Hepatocyte (in vitro differentiated cells): Measurements from ENCODE around the gene EIF4G3. TPM values are rescaled to one million over a fixed set of nuclear protein-coding genes. Genes with fewer than 3 reads are reported as not detected.

ENCODE experiments used
- DNase-seq: peaks from one replicate; pipeline ENCODE4 v3.0.0-alpha.2; 2016; ENCODE audit warnings: low spot score
- H2AFZ ChIP-seq: fragments of 200-600 bp; sonication (generic); 2 replicates; pipeline ENCODE4 v1.6.0; 2016; ENCODE audit warnings: antibody characterized with exemption, mild to moderate bottlenecking
- H3K27ac ChIP-seq: fragments of 200-600 bp; sonication (generic); 2 replicates; pipeline ENCODE4 v1.5.1; 2016; ENCODE audit warnings: mild to moderate bottlenecking
- H3K27me3 ChIP-seq: fragments of 200-600 bp; sonication (generic); 2 replicates; pipeline ENCODE4 v1.6.1; 2016
- H3K36me3 ChIP-seq: fragments of 200-600 bp; sonication (generic); replicated peaks from 2 replicates; pipeline ENCODE4 v1.5.1; 2016; ENCODE audit warnings: low read depth; ENCODE audit not compliant: insufficient read depth
- H3K4me1 ChIP-seq: fragments of 200-600 bp; sonication (generic); 2 replicates; pipeline ENCODE4 v1.5.1; 2016; ENCODE audit warnings: mild to moderate bottlenecking, moderate library complexity; ENCODE audit not compliant: insufficient read depth
- H3K4me2 ChIP-seq: fragments of 200-600 bp; sonication (generic); 2 replicates; pipeline ENCODE4 v1.6.0; 2016
- H3K4me3 ChIP-seq: fragments of 200-600 bp; sonication (generic); 2 replicates; pipeline ENCODE4 v1.5.1; 2016; ENCODE audit warnings: mild to moderate bottlenecking
- H3K79me2 ChIP-seq: fragments of 200-600 bp; sonication (generic); 2 replicates; pipeline ENCODE4 v1.6.0; 2017; ENCODE audit warnings: mild to moderate bottlenecking
- H3K9me2 ChIP-seq: fragments of 200-600 bp; sonication (generic); replicated peaks from 2 replicates; pipeline ENCODE4 v1.6.0; 2017; ENCODE audit warnings: mild to moderate bottlenecking; ENCODE audit not compliant: insufficient read depth
- H3K9me3 ChIP-seq: fragments of 200-600 bp; sonication (generic); 2 replicates; pipeline ENCODE4 v1.5.1; 2016; ENCODE audit warnings: low read depth, mild to moderate bottlenecking
- H4K20me1 ChIP-seq: fragments of 200-600 bp; sonication (generic); 2 replicates; pipeline ENCODE4 v1.6.0; 2016; ENCODE audit warnings: mild to moderate bottlenecking; ENCODE audit not compliant: insufficient read depth, poor library complexity, severe bottlenecking
- EZH2 ChIP-seq: fragments of 200-600 bp; sonication (generic); IDR thresholded peaks from 2 replicates; pipeline ENCODE4 v1.6.1; 2016; ENCODE audit warnings: antibody characterized with exemption, mild to moderate bottlenecking, borderline replicate concordance
- EZH2phosphoT487 ChIP-seq: fragments of 200-600 bp; sonication (generic); IDR thresholded peaks from one replicate; pipeline ENCODE4 v1.6.1; 2018; ENCODE audit warnings: antibody characterized with exemption, mild to moderate bottlenecking, low read depth, moderate library complexity; ENCODE audit not compliant: unreplicated experiment, severe bottlenecking
- WGBS: methylation state at CpG from one replicate; pipeline ENCODE4 v1.1.6; 2016; ENCODE audit warnings: low lambda C conversion rate; ENCODE audit errors: missing lambda C conversion rate; 5-methylcytosine and 5-hydroxymethylcytosine counted together
- polyA plus RNA-seq: library from polyadenylated mRNA; unstranded; fragments of >200 nt; fragmentation: Nextera tagmentation; extraction: Ambion mirVana; gene quantifications from 2 replicates; pipeline ENCODE4 v1.2.1, GENCODE V29; 2016
- total RNA-seq: library from RNA; depleted of rRNA; stranded (reverse); fragments of >200 nt; gene quantifications from 2 replicates; pipeline ENCODE4 v1.2.3, GENCODE V29; 2014
- TF ChIP-seq, protein P1 (sequence below): fragments of 200-600 bp; sonication (generic); IDR thresholded peaks from 2 replicates; pipeline ENCODE4 v1.5.1; 2016; ENCODE audit warnings: antibody characterized with exemption, mild to moderate bottlenecking; ENCODE audit not compliant: poor library complexity

EIF4G3 gene
- total and polyA plus RNA-seq, 2 experiments from 2014 or later: 33.4 to 42.2 TPM

DNA sequence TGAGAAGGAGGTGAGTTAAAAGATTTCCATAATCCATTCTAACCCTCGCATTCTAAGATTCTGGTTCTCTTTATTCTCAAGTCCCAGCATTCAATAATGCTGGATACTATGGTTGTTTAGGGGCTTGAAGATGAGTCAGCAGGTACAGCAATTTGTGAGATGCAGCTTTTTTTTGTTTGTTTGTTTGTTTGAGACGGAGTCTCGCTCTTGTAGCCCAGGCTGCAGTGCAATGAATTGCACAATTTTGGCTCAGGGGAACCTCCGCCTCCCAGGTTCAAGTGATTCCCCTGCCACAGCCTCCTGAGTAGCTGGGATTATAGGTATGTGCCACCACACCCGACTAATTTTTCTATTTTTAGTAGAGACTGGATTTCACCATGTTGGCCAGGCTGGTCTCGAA lies 23.3 kb downstream of the EIF4G3 start:
- TF ChIP-seq, protein P1, sequence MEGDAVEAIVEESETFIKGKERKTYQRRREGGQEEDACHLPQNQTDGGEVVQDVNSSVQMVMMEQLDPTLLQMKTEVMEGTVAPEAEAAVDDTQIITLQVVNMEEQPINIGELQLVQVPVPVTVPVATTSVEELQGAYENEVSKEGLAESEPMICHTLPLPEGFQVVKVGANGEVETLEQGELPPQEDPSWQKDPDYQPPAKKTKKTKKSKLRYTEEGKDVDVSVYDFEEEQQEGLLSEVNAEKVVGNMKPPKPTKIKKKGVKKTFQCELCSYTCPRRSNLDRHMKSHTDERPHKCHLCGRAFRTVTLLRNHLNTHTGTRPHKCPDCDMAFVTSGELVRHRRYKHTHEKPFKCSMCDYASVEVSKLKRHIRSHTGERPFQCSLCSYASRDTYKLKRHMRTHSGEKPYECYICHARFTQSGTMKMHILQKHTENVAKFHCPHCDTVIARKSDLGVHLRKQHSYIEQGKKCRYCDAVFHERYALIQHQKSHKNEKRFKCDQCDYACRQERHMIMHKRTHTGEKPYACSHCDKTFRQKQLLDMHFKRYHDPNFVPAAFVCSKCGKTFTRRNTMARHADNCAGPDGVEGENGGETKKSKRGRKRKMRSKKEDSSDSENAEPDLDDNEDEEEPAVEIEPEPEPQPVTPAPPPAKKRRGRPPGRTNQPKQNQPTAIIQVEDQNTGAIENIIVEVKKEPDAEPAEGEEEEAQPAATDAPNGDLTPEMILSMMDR: no peak
- H4K20me1 ChIP-seq: peaks cover 5% of the 10 kb centered on the region
- H3K36me3 ChIP-seq: no peaks in the 10 kb centered on the region
- H3K4me1 ChIP-seq: peaks cover 6% of the 10 kb centered on the region
- H3K9me3 ChIP-seq: no peaks in the 10 kb centered on the region
- H3K4me3 ChIP-seq: no peak overlapping the region
- DNase-seq: no peak
- H3K27me3 ChIP-seq: no peaks in the 10 kb centered on the region
- peaks cover 87% of the 10 kb centered on the region for H3K79me2 ChIP-seq
- no peaks in the 10 kb centered on the region for H3K9me2 ChIP-seq
- H3K27ac ChIP-seq: no peak overlapping the region
- H2AFZ ChIP-seq: no peak overlapping the region
- no peak overlapping the region for H3K4me2 ChIP-seq
- WGBS: 96% methylated on average over 6 of the region's 6 CpGs

DNA sequence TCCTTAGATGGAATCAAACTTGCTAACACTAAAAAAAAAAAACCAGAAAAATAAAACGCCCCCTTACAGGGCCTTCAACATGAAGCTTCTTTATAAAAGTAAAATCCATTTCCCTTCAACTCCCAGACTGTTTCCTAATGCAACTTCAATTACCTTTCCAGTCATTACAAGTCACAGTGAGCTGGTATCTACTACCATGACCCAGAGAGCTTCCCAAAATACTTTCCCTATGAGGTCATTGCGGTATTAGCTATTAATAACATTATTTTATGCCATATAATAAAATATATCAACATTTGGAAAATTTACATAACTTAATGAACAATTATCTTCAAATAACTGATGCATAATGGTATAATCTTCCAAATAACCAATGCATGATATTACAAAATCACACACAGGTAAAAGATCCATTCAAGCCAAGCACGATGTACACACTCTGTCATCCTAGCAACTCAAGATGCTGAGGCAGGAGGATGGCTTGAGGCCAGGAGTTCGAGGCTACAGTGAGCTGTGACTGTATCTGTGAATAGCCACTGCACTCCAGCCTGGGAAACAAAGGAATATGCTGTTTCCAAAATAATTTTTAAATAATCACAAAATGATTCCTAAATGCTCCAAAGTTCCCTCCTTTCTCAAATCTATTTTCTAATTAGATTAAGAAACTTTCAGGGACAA lies 24.1 kb downstream of the EIF4G3 start:
- no peak for TF ChIP-seq EZH2phosphoT487
- 95% methylated on average over 4 of the region's 4 CpGs for WGBS
- no peak overlapping the region for H2AFZ ChIP-seq
- peaks cover 6% of the 10 kb centered on the region for H3K4me1 ChIP-seq
- H3K27me3 ChIP-seq: no peaks in the 10 kb centered on the region
- H3K79me2 ChIP-seq: peaks cover 87% of the 10 kb centered on the region
- H3K4me2 ChIP-seq: no peak overlapping the region
- H3K9me3 ChIP-seq: no peaks in the 10 kb centered on the region
- no peak for DNase-seq
- H3K4me3 ChIP-seq: no peak overlapping the region
- no peaks in the 10 kb centered on the region for H3K9me2 ChIP-seq
- no peaks in the 10 kb centered on the region for H3K36me3 ChIP-seq
- peaks cover 5% of the 10 kb centered on the region for H4K20me1 ChIP-seq
- H3K27ac ChIP-seq: no peak overlapping the region

DNA sequence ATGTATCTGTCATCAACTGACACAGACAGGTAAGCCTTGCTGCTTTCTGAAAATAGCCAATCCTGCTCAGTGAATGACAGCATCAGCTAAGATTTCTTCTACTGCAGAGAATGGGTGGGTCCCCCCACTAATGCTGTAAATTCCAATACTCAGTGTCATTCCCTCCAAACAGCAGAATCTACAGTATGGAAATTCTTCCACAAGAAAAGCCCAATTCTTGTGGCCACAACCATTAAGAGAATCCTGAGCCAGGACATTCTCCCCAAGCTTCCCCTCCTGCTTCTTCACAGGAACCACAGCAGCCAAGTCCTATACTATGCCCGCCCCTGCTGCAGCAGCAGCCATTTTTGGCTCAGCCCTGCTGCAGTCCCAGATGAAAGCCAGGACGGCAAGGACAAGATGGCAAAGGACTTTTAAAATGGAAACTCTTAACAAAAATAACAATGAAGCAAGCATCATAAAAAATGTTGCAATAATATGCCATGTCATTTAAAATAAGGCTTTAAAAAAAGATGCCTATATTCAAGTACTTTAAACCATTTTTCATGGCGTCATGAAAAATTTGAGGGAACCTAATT lies 26.8 kb downstream of the EIF4G3 start:
- TF ChIP-seq EZH2: no peak
- TF ChIP-seq, protein P1: no peak
- TF ChIP-seq EZH2phosphoT487: no peak
- 82% methylated on average over 3 of the region's 3 CpGs for WGBS
- Histone ChIP-seq H2AFZ (no peak overlapping the region), H3K9me3 (no peaks in the 10 kb centered on the region), H4K20me1 (no peaks in the 10 kb centered on the region), H3K27ac (peak overlapping the region; percentile 84), H3K79me2 (peaks cover 89% of the 10 kb centered on the region), H3K4me1 (peaks cover 6% of the 10 kb centered on the region), H3K9me2 (no peaks in the 10 kb centered on the region), H3K36me3 (no peaks in the 10 kb centered on the region), H3K4me3 (no peak overlapping the region), H3K4me2 (peak overlapping the region; percentile 3), H3K27me3 (no peaks in the 10 kb centered on the region)
- DNase-seq: peak; percentile 54

DNA sequence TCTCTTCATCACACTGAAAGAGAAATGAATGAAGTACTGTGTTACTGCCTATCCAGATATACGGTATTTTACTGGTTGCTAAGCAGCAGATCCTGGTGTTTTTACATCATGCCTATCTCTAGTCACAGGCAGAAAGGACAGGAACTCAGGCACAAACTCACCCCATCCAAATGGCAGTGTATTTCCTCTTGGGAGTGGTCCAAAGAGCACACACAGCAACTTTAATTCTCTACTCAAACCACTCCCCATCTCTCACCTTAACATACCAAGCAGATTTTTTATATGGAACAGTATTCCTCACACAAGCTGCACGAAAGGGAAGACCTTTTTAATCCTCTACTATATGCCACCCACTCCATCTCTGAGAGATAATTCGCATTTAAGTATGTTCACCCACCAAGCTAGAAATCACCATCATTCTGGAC lies 27.3 kb downstream of the EIF4G3 start:
- Histone ChIP-seq H3K79me2 (peaks cover 89% of the 10 kb centered on the region), H3K4me2 (peak overlapping the region; percentile 3), H4K20me1 (no peaks in the 10 kb centered on the region), H3K4me3 (no peak overlapping the region), H3K27me3 (no peaks in the 10 kb centered on the region), H3K9me3 (no peaks in the 10 kb centered on the region), H2AFZ (no peak overlapping the region), H3K4me1 (peaks cover 6% of the 10 kb centered on the region), H3K36me3 (no peaks in the 10 kb centered on the region), H3K9me2 (no peaks in the 10 kb centered on the region), H3K27ac (peak overlapping the region; percentile 84)
- 68% methylated on average over 3 of the region's 3 CpGs for WGBS
- TF ChIP-seq EZH2: no peak
- TF ChIP-seq, protein P1: no peak
- no peak for TF ChIP-seq EZH2phosphoT487
- peak; percentile 30 for DNase-seq
